ENCODE results near the gene TRERF1. TPM values are rescaled to one million over a fixed set of nuclear protein-coding genes. Genes with fewer than 3 reads are reported as not detected.
A peak's percentile ranks its signal among the peaks of the same experiment; 100 is the strongest.

TRERF1 gene
- total and polyA plus RNA-seq, 2 of the 8 experiments (the other 6 are each of a cell fraction or from before 2014, with no cell fraction given), result 10.8 to 21.5 TPM

DNA sequence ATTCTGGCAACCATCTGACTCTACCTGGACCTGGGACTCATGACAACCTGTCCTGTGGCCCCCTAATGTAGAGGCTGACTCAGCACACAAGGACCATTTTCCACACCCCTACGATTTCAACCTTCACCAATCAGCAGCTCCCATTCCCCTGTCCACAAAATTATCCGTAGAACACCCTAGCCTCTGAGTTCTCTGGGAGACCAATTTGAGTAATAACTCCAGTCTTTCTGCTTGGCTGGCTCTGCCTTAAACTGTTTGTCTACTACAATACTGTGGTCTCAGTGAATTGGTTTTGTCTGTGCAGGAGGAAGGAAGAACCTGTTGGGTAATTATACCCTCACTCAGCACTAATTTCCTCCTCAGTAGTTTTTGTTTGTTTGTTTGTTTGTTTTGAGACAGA, 134.7 kb downstream of the TRERF1 start:
- 86% methylated on average over 2 of the region's 2 CpGs; no CpG with 5 or more reads in 1 of the 2 experiments for WGBS, 2 experiments (ENCODE audit: extremely low coverage in 1 of 2, insufficient coverage in 1 of 2, insufficient read length in 1 of 2, insufficient replicate concordance in 2 of 2, low coverage in 1 of 2, low lambda C conversion rate in 2 of 2, missing lambda C conversion rate in 1 of 2)
- H3K27me3 ChIP-seq (replicated peaks in 1 of 4; ENCODE audit: control insufficient read depth in 3 of 4, extremely low read depth in 1 of 4, insufficient read depth in 3 of 4, low read length in 3 of 4), result no peaks in the 10 kb centered on the region
- no peak overlapping the region for H3K4me3 ChIP-seq (ENCODE audit: extremely low read depth in 1 of 4, insufficient read depth in 2 of 4, low read depth in 3 of 4, low read length in 4 of 4)
- H2BK12ac ChIP-seq (ENCODE audit: low read depth, low read length), result no peak overlapping the region
- H3K9ac ChIP-seq (replicated peaks in 1 of 4; ENCODE audit: extremely low read depth in 1 of 4, low read depth in 3 of 4, low read length in 3 of 4), result no peak overlapping the region
- no peak overlapping the region for H2BK5ac ChIP-seq (ENCODE audit: low read depth, low read length)
- POLR2A ChIA-PET (ENCODE audit: partially characterized antibody), result interaction anchor here (0.9 kb wide), 1 partner anchor 9 kb away, joined by 3 read pairs; no protein-coding TSS in a partner anchor
- CTCF ChIA-PET (ENCODE audit: partially characterized antibody), result interaction anchor here (0.7 to 2.4 kb wide), 6 partner anchors 11 to 231 kb away, joined by 3 to 7 read pairs (median 5); no protein-coding TSS in a partner anchor
- no peak overlapping the region for H3K27ac ChIP-seq (ENCODE audit: low read depth, low read length)
- H3K14ac ChIP-seq (ENCODE audit: insufficient read length), result no peak overlapping the region
- H2BK20ac ChIP-seq (ENCODE audit: low read length), result no peak overlapping the region
- H4K8ac ChIP-seq (ENCODE audit: extremely low read depth, insufficient read depth, low read length), result no peak overlapping the region
- H4K20me1 ChIP-seq (replicated peaks in 1 of 2; ENCODE audit: control insufficient read depth in 1 of 2, insufficient read depth in 2 of 2, low read length in 2 of 2), result peaks cover 2 to 3% of the 10 kb centered on the region in 2 experiments
- H3K4ac ChIP-seq (replicated peaks; ENCODE audit: insufficient read length, low read depth, low read length), result no peak overlapping the region
- peak overlapping the region in 1 of 2 experiments; percentile 66; a peak in 2 of 4 replicates for H3K4me2 ChIP-seq (ENCODE audit: insufficient read depth in 1 of 2, low read depth in 2 of 2, low read length in 2 of 2)
- peaks cover 0 to 2% (median 0%) of the 10 kb centered on the region in 4 experiments; a peak in 3 of 8 replicates for H3K36me3 ChIP-seq (ENCODE audit: control insufficient read depth in 2 of 4, insufficient read depth in 4 of 4, low read length in 3 of 4)
- DNase-seq (ENCODE audit: low read depth in 1 of 2, low spot score in 2 of 2) (no peak), FAIRE-seq (no peak)
- H2BK15ac ChIP-seq (ENCODE audit: low read length), result no peak overlapping the region
- H3K4me1 ChIP-seq (replicated peaks in 1 of 4; ENCODE audit: control insufficient read depth in 3 of 4, insufficient read depth in 4 of 4, low read length in 3 of 4), result peaks cover 0 to 19% (median 9%) of the 10 kb centered on the region in 4 experiments; a peak in 6 of 7 replicates
- H3K23ac ChIP-seq (ENCODE audit: insufficient read length), result no peak overlapping the region
- H3K23me2 ChIP-seq (ENCODE audit: low read depth, low read length), result no peaks in the 10 kb centered on the region
- H3K56ac ChIP-seq (replicated peaks; ENCODE audit: insufficient read length, low read depth, low read length), result no peak overlapping the region
- H4K91ac ChIP-seq (replicated peaks; ENCODE audit: insufficient read length, low read length), result peak overlapping the region; percentile 44
- H3K9me3 ChIP-seq (ENCODE audit: insufficient read depth in 2 of 2, low read depth in 1 of 2, low read length in 1 of 2), result no peaks in the 10 kb centered on the region
- no peak overlapping the region for H4K5ac ChIP-seq (ENCODE audit: insufficient read length, low read depth, low read length)
- peaks cover 0 to 51% of the 10 kb centered on the region in 2 experiments; a peak in 3 of 4 replicates for H3K79me2 ChIP-seq (ENCODE audit: control insufficient read depth in 1 of 2, insufficient read depth in 2 of 2, low read length in 2 of 2)
- 0 out of 2 replicates have a peak overlapping the region, but pooled peaks have one; percentile 10 for H3K18ac ChIP-seq (ENCODE audit: extremely low read depth, low read length)
- no peak overlapping the region for H2AK5ac ChIP-seq (ENCODE audit: low read depth, low read length)
- no peak overlapping the region for H2BK120ac ChIP-seq (replicated peaks; ENCODE audit: low read depth, low read length)
- peaks cover 3% of the 10 kb centered on the region for H3K79me1 ChIP-seq (ENCODE audit: low read depth, low read length)
- H2AFZ ChIP-seq (ENCODE audit: low read length), result no peak overlapping the region
- TF ChIP-seq SIRT6 (IDR thresholded peaks at IDR 0.05; ENCODE audit: low read length) (no peak), TAF1 (IDR thresholded peaks at IDR 0.05; ENCODE audit: low read depth, low read length) (no peak), YY1 (IDR thresholded peaks at IDR 0.05; ENCODE audit: low read depth, low read length) (no peak), TBP (IDR thresholded peaks at IDR 0.05; ENCODE audit: low read depth, low read length) (no peak), RBBP5 (IDR thresholded peaks at IDR 0.05; ENCODE audit: borderline replicate concordance, low read depth, low read length) (no peak), RXRA (IDR thresholded peaks at IDR 0.05; ENCODE audit: insufficient read depth, low read depth, low read length) (no peak), EZH2 (IDR thresholded peaks at IDR 0.05; ENCODE audit: low read depth, low read length, severe bottlenecking) (no peak), JUN (IDR thresholded peaks at IDR 0.05; ENCODE audit: low read depth, low read length) (no peak), EGR1 (IDR thresholded peaks at IDR 0.05; ENCODE audit: borderline replicate concordance, low read depth, low read length) (no peak), PHF8 (conservative IDR thresholded peaks at IDR 0.05; ENCODE audit: low read depth, low read length) (no peak), SUZ12 (IDR thresholded peaks at IDR 0.05; ENCODE audit: low read length) (no peak), BRCA1 (IDR thresholded peaks at IDR 0.05; ENCODE audit: low read depth, low read length) (no peak), POLR2AphosphoS5 (IDR thresholded peaks at IDR 0.05; ENCODE audit: low read depth, low read length) (no peak)

All from H1 (cell line).